ENCODE measurements around the gene RRM1. TPM values are rescaled to one million over a fixed set of nuclear protein-coding genes. Genes with fewer than 3 reads are reported as not detected.

Gene RRM1
- total and polyA plus RNA-seq, 2 donors from 2014 or later = 17.7 to 33.0 TPM

- FAIRE-seq (no peak), DNase-seq (no peak)
- no peaks in the 10 kb centered on the region for H3K27me3 ChIP-seq (ENCODE audit: control insufficient read depth, insufficient read depth, low read length)
- no peak overlapping the region for H3K4me3 ChIP-seq (ENCODE audit: low read length in 3 of 3)
- intact Hi-C loops (cut with DNase I) = no loop called here
- H3K9ac ChIP-seq (ENCODE audit: low read length in 3 of 3) = no peak overlapping the region
- H3K4me1 ChIP-seq (ENCODE audit: control insufficient read depth in 2 of 3, insufficient read depth in 2 of 3, low read depth in 1 of 3, low read length in 3 of 3) = no peaks in the 10 kb centered on the region
- TF ChIP-seq CTCF (IDR thresholded peaks at IDR 0.05; ENCODE audit: borderline replicate concordance, extremely low read depth, insufficient read depth) = no peak
- no peaks in the 10 kb centered on the region for H3K9me3 ChIP-seq (ENCODE audit: control insufficient read depth in 2 of 3, insufficient read depth in 1 of 3, low read length in 3 of 3)
- H3K27ac ChIP-seq (ENCODE audit: low read depth in 2 of 2, low read length in 2 of 2) = no peak overlapping the region
- H3K36me3 ChIP-seq (ENCODE audit: control insufficient read depth in 2 of 3, insufficient read depth in 3 of 3, low read length in 3 of 3) = peaks cover 0 to 9% (median 3%) of the 10 kb centered on the region in 3 donors
Observed at GRCh38 chr11:4115128-4115527, 20.5 kb downstream of the RRM1 start.

- Histone ChIP-seq H3K9me3 (ENCODE audit: control insufficient read depth in 2 of 3, insufficient read depth in 1 of 3, low read length in 3 of 3) (no peaks in the 10 kb centered on the region), H3K27ac (ENCODE audit: low read depth in 2 of 2, low read length in 2 of 2) (no peak overlapping the region)
Observed at GRCh38 chr11:4118107-4118506, 23.5 kb downstream of the RRM1 start.

GRCh38 chr11:4123218-4123617 is 28.6 kb downstream of the RRM1 start:
- Histone ChIP-seq H3K36me3 (ENCODE audit: control insufficient read depth in 2 of 3, insufficient read depth in 3 of 3, low read length in 3 of 3) (peaks cover 2 to 20% (median 13%) of the 10 kb centered on the region in 3 donors), H3K27ac (ENCODE audit: low read depth in 2 of 2, low read length in 2 of 2) (no peak overlapping the region), H3K27me3 (ENCODE audit: control insufficient read depth, insufficient read depth, low read length) (no peaks in the 10 kb centered on the region), H3K4me1 (ENCODE audit: control insufficient read depth in 2 of 3, insufficient read depth in 2 of 3, low read depth in 1 of 3, low read length in 3 of 3) (no peaks in the 10 kb centered on the region), H3K4me3 (ENCODE audit: low read length in 3 of 3) (no peak overlapping the region), H3K9me3 (ENCODE audit: control insufficient read depth in 2 of 3, insufficient read depth in 1 of 3, low read length in 3 of 3) (no peaks in the 10 kb centered on the region), H3K9ac (ENCODE audit: low read length in 3 of 3) (no peak overlapping the region)
- intact Hi-C loops (cut with DNase I) = no loop called here
- FAIRE-seq (no peak), DNase-seq (no peak)
- no peak for TF ChIP-seq CTCF (IDR thresholded peaks at IDR 0.05; ENCODE audit: borderline replicate concordance, extremely low read depth, insufficient read depth)

More at GRCh38 chr11:4118107-4118506, 23.5 kb downstream of the RRM1 start:
- H3K4me3 ChIP-seq (ENCODE audit: low read length in 3 of 3) = no peak overlapping the region
- no peaks in the 10 kb centered on the region for H3K4me1 ChIP-seq (ENCODE audit: control insufficient read depth in 2 of 3, insufficient read depth in 2 of 3, low read depth in 1 of 3, low read length in 3 of 3)
- intact Hi-C loops (cut with DNase I) = no loop called here
- no peak for TF ChIP-seq CTCF (IDR thresholded peaks at IDR 0.05; ENCODE audit: borderline replicate concordance, extremely low read depth, insufficient read depth)
- DNase-seq (no peak), FAIRE-seq (no peak)
- H3K9ac ChIP-seq (ENCODE audit: low read length in 3 of 3) = no peak overlapping the region
- H3K27me3 ChIP-seq (ENCODE audit: control insufficient read depth, insufficient read depth, low read length) = no peaks in the 10 kb centered on the region
- peaks cover 2 to 9% (median 8%) of the 10 kb centered on the region in 3 donors for H3K36me3 ChIP-seq (ENCODE audit: control insufficient read depth in 2 of 3, insufficient read depth in 3 of 3, low read length in 3 of 3)

- H3K27me3 ChIP-seq (ENCODE audit: control insufficient read depth, insufficient read depth, low read length) = no peaks in the 10 kb centered on the region
- DNase-seq = no peak
- H3K9me3 ChIP-seq (ENCODE audit: control insufficient read depth in 2 of 3, insufficient read depth in 1 of 3, low read length in 3 of 3) = no peaks in the 10 kb centered on the region
- H3K27ac ChIP-seq (ENCODE audit: low read depth in 2 of 2, low read length in 2 of 2) = no peak overlapping the region
- no peak overlapping the region for H3K4me3 ChIP-seq (ENCODE audit: low read length in 3 of 3)
- intact Hi-C loops (cut with DNase I) = no loop called here
- H3K4me1 ChIP-seq (ENCODE audit: control insufficient read depth in 2 of 3, insufficient read depth in 2 of 3, low read depth in 1 of 3, low read length in 3 of 3) = no peaks in the 10 kb centered on the region
- no peak for FAIRE-seq
- peaks cover 2 to 20% (median 13%) of the 10 kb centered on the region in 3 donors for H3K36me3 ChIP-seq (ENCODE audit: control insufficient read depth in 2 of 3, insufficient read depth in 3 of 3, low read length in 3 of 3)
- H3K9ac ChIP-seq (ENCODE audit: low read length in 3 of 3) = no peak overlapping the region
- TF ChIP-seq CTCF (IDR thresholded peaks at IDR 0.05; ENCODE audit: borderline replicate concordance, extremely low read depth, insufficient read depth) = no peak
Observed at GRCh38 chr11:4125141-4125540, 30.5 kb downstream of the RRM1 start.
